Mesenchymal stem cell (in vitro differentiated cells and primary cell): Measurements from ENCODE around the gene SSC4D.
"Not testable (repeated sequence)": the region's sequence is repeated elsewhere in the genome, so short reads cannot be mapped to it uniquely, and the experiment has no call there.

ENCODE experiments used
- DNase-seq: peaks from one replicate; pipeline ENCODE4 v3.0.0-alpha.2; 2013
- H2AFZ ChIP-seq: one replicate; pipeline ENCODE4 v1.6.1; 2013; ENCODE audit warnings: low read depth, mild to moderate bottlenecking, control low read depth, inconsistent platforms, low read length, moderate library complexity
- H2AK5ac ChIP-seq: 2 replicates; pipeline ENCODE4 v1.6.1; 2013; ENCODE audit warnings: low read length, moderate library complexity, mild to moderate bottlenecking, inconsistent platforms; ENCODE audit not compliant: severe bottlenecking
- H2BK120ac ChIP-seq: one replicate; pipeline ENCODE4 v1.6.1; 2013; ENCODE audit warnings: low read depth, mild to moderate bottlenecking, inconsistent platforms, low read length, moderate library complexity
- H2BK12ac ChIP-seq, 2 experiments: one replicate each; pipeline ENCODE4 v1.6.1; 2013; ENCODE audit warnings: inconsistent platforms in 2 of 2, low read length in 2 of 2, mild to moderate bottlenecking in 2 of 2, moderate library complexity in 2 of 2, control low read depth in 1 of 2
- H2BK15ac ChIP-seq: one replicate; pipeline ENCODE4 v1.6.1; 2013; ENCODE audit warnings: mild to moderate bottlenecking, low read depth, inconsistent platforms; ENCODE audit not compliant: poor library complexity, severe bottlenecking
- H2BK5ac ChIP-seq: 2 replicates; pipeline ENCODE4 v1.6.1; 2013; ENCODE audit warnings: low read depth, mild to moderate bottlenecking, low read length, control low read depth, inconsistent platforms; ENCODE audit not compliant: poor library complexity, severe bottlenecking
- H3K14ac ChIP-seq, 2 experiments: one replicate each; pipeline ENCODE4 v1.6.1; 2013; ENCODE audit warnings: inconsistent platforms in 2 of 2, low read length in 2 of 2, control low read depth in 1 of 2, mild to moderate bottlenecking in 1 of 2, moderate library complexity in 1 of 2
- H3K18ac ChIP-seq, 2 experiments: one replicate each; pipeline ENCODE4 v1.6.1; 2013; ENCODE audit warnings: inconsistent platforms in 2 of 2, low read length in 2 of 2, control low read depth in 1 of 2, low read depth in 1 of 2, mild to moderate bottlenecking in 1 of 2
- H3K23ac ChIP-seq, 2 experiments: one replicate each; pipeline ENCODE4 v1.6.1; 2013; ENCODE audit warnings: inconsistent platforms in 2 of 2, low read length in 2 of 2, mild to moderate bottlenecking in 2 of 2, moderate library complexity in 2 of 2, control low read depth in 1 of 2
- H3K27ac ChIP-seq: 2 replicates; pipeline ENCODE4 v1.5.1; 2013; ENCODE audit warnings: mild to moderate bottlenecking, moderate library complexity, low read length, control low read depth, inconsistent platforms; ENCODE audit not compliant: poor library complexity, severe bottlenecking
- H3K27me3 ChIP-seq, 2 experiments: 2 replicates each; pipeline versions ENCODE4 v1.6.1 to v1.7.0; 2013; ENCODE audit warnings: low read length in 2 of 2, mild to moderate bottlenecking in 2 of 2, moderate library complexity in 2 of 2, control low read depth in 1 of 2, inconsistent platforms in 1 of 2; ENCODE audit not compliant: control insufficient read depth in 1 of 2, insufficient read depth in 1 of 2
- H3K36me3 ChIP-seq, 2 experiments: 2 replicates each; pipeline versions ENCODE4 v1.6.1 to v1.7.0; 2013; ENCODE audit warnings: low read length in 2 of 2, control low read depth in 1 of 2, inconsistent platforms in 1 of 2, low read depth in 1 of 2, mild to moderate bottlenecking in 1 of 2; ENCODE audit not compliant: insufficient read depth in 2 of 2, control insufficient read depth in 1 of 2
- H3K4ac ChIP-seq, 2 experiments: one replicate each; pipeline ENCODE4 v1.6.1; 2013; ENCODE audit warnings: inconsistent platforms in 2 of 2, low read length in 2 of 2, mild to moderate bottlenecking in 2 of 2, moderate library complexity in 2 of 2, control low read depth in 1 of 2, low read depth in 1 of 2
- H3K4me1 ChIP-seq: 2 replicates; pipeline ENCODE4 v1.6.1; 2013; ENCODE audit warnings: low read depth, low read length, control low read depth; ENCODE audit not compliant: control insufficient read depth, insufficient read depth
- H3K4me2 ChIP-seq: 2 replicates; pipeline ENCODE4 v1.6.1; 2013; ENCODE audit warnings: low read length, mild to moderate bottlenecking, inconsistent platforms; ENCODE audit not compliant: poor library complexity, severe bottlenecking
- H3K4me3 ChIP-seq, 2 experiments: 2 replicates each; pipeline versions ENCODE4 v1.5.1 to v1.7.0; 2013; ENCODE audit warnings: low read length in 2 of 2, mild to moderate bottlenecking in 2 of 2, control low read depth in 1 of 2, low read depth in 1 of 2; ENCODE audit not compliant: insufficient read depth in 1 of 2
- H3K79me1 ChIP-seq: replicated peaks from 2 replicates; pipeline ENCODE4 v1.6.1; 2013; ENCODE audit warnings: mild to moderate bottlenecking, control low read depth, low read length, inconsistent platforms; ENCODE audit not compliant: poor library complexity, severe bottlenecking
- H3K9ac ChIP-seq: 2 replicates; pipeline ENCODE4 v1.7.0; 2013; ENCODE audit warnings: mild to moderate bottlenecking, low read length, moderate library complexity
- H3K9me3 ChIP-seq: 2 replicates; pipeline ENCODE4 v1.7.0; 2013; ENCODE audit warnings: mild to moderate bottlenecking, low read length; ENCODE audit not compliant: control insufficient read depth
- H4K8ac ChIP-seq: one replicate; pipeline ENCODE4 v1.6.1; 2013; ENCODE audit warnings: inconsistent platforms, mild to moderate bottlenecking, low read length, moderate library complexity
- H4K91ac ChIP-seq: one replicate; pipeline ENCODE4 v1.6.1; 2013; ENCODE audit warnings: mild to moderate bottlenecking, low read length, inconsistent platforms
- WGBS: methylation state at CpG from one replicate; pipeline ENCODE4 v1.1.7; 2013; ENCODE audit warnings: mixed read lengths; 5-methylcytosine and 5-hydroxymethylcytosine counted together

The SSC4D gene

DNA sequence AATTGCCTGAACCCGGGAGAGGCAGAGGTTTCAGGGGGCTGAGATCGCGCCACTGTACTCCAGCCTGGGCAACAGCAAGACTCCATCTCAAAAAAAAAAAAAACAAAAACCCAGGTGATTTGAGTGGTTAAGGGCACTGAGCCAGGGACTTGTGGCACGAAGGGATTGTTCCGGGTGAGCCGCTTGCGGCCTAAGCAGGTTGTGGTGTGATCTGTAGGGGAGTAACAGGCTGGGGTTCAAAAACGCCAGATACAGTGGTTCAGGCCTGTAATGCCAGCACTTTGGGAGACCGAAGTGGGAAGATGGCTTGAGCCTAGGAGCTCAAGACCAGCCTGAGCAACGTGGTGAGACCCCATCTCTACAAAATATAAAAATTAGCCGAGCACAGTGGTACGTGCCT is 34.3 kb upstream of the SSC4D start:
- not testable (repeated sequence) for H3K27me3 ChIP-seq, H3K27ac ChIP-seq, H4K8ac ChIP-seq, H3K4ac ChIP-seq, H3K4me1 ChIP-seq, DNase-seq, H4K91ac ChIP-seq, H2BK12ac ChIP-seq, H3K14ac ChIP-seq, H3K4me2 ChIP-seq, H3K9me3 ChIP-seq, H2AK5ac ChIP-seq, H2BK120ac ChIP-seq, H3K23ac ChIP-seq, H3K36me3 ChIP-seq, H2AFZ ChIP-seq, H2BK15ac ChIP-seq, H2BK5ac ChIP-seq, H3K9ac ChIP-seq, H3K4me3 ChIP-seq, H3K18ac ChIP-seq, H3K79me1 ChIP-seq
- no CpG with 5 or more reads among the region's 12 CpGs for WGBS

GRCh38 chr7:76442664-76443446 is 33.4 kb upstream of the SSC4D start:
- not testable (repeated sequence) for H3K4me2 ChIP-seq, H3K18ac ChIP-seq, H3K36me3 ChIP-seq, H3K79me1 ChIP-seq, H4K8ac ChIP-seq, H3K27me3 ChIP-seq, H3K23ac ChIP-seq, DNase-seq, H3K4ac ChIP-seq, H2BK12ac ChIP-seq, H3K4me3 ChIP-seq, H3K9ac ChIP-seq, H3K9me3 ChIP-seq, H2AK5ac ChIP-seq, H2BK120ac ChIP-seq, H4K91ac ChIP-seq, H3K27ac ChIP-seq, H2AFZ ChIP-seq, H3K14ac ChIP-seq, H2BK15ac ChIP-seq, H2BK5ac ChIP-seq, H3K4me1 ChIP-seq
- no CpG with 5 or more reads among the region's 5 CpGs for WGBS

DNA sequence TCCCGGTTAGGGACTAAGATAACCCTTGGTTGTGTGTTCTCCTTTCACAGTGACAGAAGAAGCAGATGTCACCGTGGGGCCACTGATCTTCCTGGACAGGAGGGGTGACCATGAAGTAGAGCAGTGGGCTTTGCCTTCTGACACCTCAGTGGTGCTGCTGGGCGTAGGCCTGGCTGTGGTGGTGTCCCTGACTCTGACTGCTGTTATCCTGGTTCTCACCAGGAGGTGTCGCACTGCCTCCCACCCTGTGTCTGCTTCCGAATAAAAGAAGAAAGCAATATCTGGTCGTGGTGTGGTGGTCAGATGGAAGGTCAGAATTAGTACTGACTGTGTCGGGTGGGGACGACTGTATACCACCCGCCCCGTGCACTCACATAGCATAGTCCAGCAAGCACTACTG is 32.3 kb upstream of the SSC4D start:
- not testable (repeated sequence) for DNase-seq, H3K4me3 ChIP-seq, H3K4ac ChIP-seq, H2BK5ac ChIP-seq, H3K27ac ChIP-seq, H3K4me1 ChIP-seq, H3K27me3 ChIP-seq, H3K79me1 ChIP-seq, H2AFZ ChIP-seq, H3K18ac ChIP-seq, H3K36me3 ChIP-seq, H2BK15ac ChIP-seq, H3K23ac ChIP-seq, H3K9ac ChIP-seq, H2AK5ac ChIP-seq, H2BK12ac ChIP-seq, H4K8ac ChIP-seq, H3K9me3 ChIP-seq, H3K4me2 ChIP-seq, H3K14ac ChIP-seq, H4K91ac ChIP-seq, H2BK120ac ChIP-seq
- WGBS: no CpG with 5 or more reads among the region's 10 CpGs

DNA sequence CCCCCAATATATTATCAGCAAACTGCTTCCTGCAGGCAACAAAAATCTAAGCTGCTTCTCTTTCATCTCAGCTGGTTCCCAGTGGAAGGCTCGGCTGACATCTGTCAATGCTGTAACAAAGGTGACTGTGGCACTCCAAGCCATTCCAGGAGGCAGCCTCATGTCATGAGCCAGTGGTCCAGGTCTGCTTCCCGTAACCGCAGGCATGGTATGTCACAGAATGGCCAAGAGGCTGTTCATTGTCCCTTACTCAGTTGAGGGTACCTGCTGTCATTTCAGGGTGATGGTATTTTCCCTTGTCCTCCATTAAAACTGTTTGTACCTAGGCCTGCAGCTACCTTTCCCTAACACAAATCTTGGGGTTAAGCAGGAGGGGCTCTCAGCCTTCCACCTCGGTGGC is 30.9 kb upstream of the SSC4D start:
- WGBS: 90% methylated on average over 4 of the region's 4 CpGs
- H3K14ac ChIP-seq: not testable (repeated sequence)

More for the DNA sequence above, 30.9 kb upstream of the SSC4D start:
- not testable (repeated sequence) for H3K18ac ChIP-seq, H3K27ac ChIP-seq, DNase-seq, H4K91ac ChIP-seq, H3K79me1 ChIP-seq, H2BK120ac ChIP-seq, H3K27me3 ChIP-seq, H3K36me3 ChIP-seq, H2BK12ac ChIP-seq, H4K8ac ChIP-seq, H3K9me3 ChIP-seq, H2AFZ ChIP-seq, H3K4me1 ChIP-seq, H3K4ac ChIP-seq, H3K4me3 ChIP-seq, H3K9ac ChIP-seq, H2AK5ac ChIP-seq, H3K23ac ChIP-seq, H2BK15ac ChIP-seq, H3K4me2 ChIP-seq, H2BK5ac ChIP-seq
